ENCODE measurements around the gene ZDHHC19.

GRCh38 chr3:196222876-196223595 is 11.8 kb upstream of the ZDHHC19 start:
- TF ChIP-seq EZH2 (optimal IDR thresholded peaks at IDR 0.05; ENCODE audit: low read depth, low read length) (no peak), CTCF (IDR thresholded peaks at IDR 0.05; ENCODE audit: low read length) (no peak), EZH2phosphoT487 (IDR thresholded peaks at IDR 0.05; ENCODE audit: low read length) (no peak)
